ENCODE results near the gene CLCC1. TPM values are rescaled to one million over a fixed set of nuclear protein-coding genes. Genes with fewer than 3 reads are reported as not detected.

The CLCC1 gene
- total RNA-seq, 4 donors from 2014 or later, result 30.6 to 71.2 (median 54.7) TPM

DNA sequence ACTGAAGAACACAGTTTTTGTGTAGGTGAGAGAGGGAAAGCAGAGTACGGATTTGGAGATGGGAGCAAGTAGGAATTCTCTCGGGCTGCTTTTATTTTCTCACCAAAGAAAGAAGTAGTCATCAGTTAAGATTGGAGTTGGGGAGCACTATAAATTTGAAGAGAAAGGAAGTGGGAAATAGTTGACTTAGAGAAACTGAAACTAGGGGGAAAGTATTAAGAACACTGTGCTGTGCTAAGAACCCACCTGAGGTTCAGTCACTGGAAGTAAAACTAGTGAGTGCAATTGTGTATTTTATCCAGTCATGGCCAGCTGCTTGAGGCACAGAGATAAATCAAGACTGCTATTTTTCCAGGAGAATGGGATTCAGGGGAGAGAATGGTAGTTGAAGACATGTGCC, 37.4 kb downstream of the CLCC1 start:
- Histone ChIP-seq H3K36me3 (no peaks in the 10 kb centered on the region), H3K4me3 (no peak overlapping the region), H3K4me1 (no peaks in the 10 kb centered on the region), H3K27me3 (no peaks in the 10 kb centered on the region), H3K9me3 (no peaks in the 10 kb centered on the region), H3K27ac (no peak overlapping the region)
- TF ChIP-seq, protein P1, sequence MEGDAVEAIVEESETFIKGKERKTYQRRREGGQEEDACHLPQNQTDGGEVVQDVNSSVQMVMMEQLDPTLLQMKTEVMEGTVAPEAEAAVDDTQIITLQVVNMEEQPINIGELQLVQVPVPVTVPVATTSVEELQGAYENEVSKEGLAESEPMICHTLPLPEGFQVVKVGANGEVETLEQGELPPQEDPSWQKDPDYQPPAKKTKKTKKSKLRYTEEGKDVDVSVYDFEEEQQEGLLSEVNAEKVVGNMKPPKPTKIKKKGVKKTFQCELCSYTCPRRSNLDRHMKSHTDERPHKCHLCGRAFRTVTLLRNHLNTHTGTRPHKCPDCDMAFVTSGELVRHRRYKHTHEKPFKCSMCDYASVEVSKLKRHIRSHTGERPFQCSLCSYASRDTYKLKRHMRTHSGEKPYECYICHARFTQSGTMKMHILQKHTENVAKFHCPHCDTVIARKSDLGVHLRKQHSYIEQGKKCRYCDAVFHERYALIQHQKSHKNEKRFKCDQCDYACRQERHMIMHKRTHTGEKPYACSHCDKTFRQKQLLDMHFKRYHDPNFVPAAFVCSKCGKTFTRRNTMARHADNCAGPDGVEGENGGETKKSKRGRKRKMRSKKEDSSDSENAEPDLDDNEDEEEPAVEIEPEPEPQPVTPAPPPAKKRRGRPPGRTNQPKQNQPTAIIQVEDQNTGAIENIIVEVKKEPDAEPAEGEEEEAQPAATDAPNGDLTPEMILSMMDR (IDR thresholded peaks at IDR 0.05), result no peak
- no peak for TF ChIP-seq POLR2A (IDR thresholded peaks at IDR 0.05)
- intact Hi-C loops (cut with DNase I; ENCODE audit: low total_unique reads), result no loop called here
- no peak for DNase-seq

DNA sequence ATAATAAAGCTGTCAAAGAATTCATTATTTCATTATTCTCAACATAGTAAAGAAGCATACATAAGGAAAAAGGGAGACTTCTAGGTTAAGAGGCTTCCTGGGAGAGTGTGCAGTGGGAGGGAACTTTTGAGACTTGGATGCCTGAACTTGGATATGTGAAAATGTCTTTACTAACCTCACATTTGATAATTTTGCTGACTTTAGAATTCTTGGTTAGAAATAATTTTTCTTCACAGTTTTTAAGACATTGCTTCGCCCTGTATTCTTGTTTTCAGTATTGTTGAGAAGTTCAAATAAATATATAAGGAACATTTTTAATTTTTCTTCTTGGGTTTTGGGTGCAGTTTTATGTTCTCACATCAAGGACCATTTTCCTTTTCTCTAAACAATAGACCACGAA, 46.5 kb downstream of the CLCC1 start:
- Histone ChIP-seq H3K27ac (no peak overlapping the region), H3K9me3 (no peaks in the 10 kb centered on the region), H3K4me3 (no peak overlapping the region), H3K27me3 (no peaks in the 10 kb centered on the region), H3K36me3 (no peaks in the 10 kb centered on the region), H3K4me1 (no peaks in the 10 kb centered on the region)
- DNase-seq, result no peak
- intact Hi-C loops (cut with DNase I; ENCODE audit: low total_unique reads), result no loop called here
- no peak for TF ChIP-seq POLR2A (IDR thresholded peaks at IDR 0.05)
- TF ChIP-seq, protein P1 (IDR thresholded peaks at IDR 0.05), result no peak

Small RNAs within 50 kb of the gene (small RNA-seq; reads per million reads assigned to genes)
- not detected for gene BX679664.2

Other genes starting within 250 kb of the CLCC1 start
- gene STXBP3, start 216.8 kb downstream of the CLCC1 start, total RNA-seq, result 100 to 1,000 TPM in 1 of 4 donors, 10 to 100 TPM in 3; 29.5 to 166 (median 64.1) TPM
- 10 to 100 TPM in 1 of 4 donors, under 1 TPM in 2, not detected in 1; 0.29 to 23.3 (median 0.98) TPM for gene AKNAD1, start 106.4 kb downstream of the CLCC1 start, total RNA-seq
- 10 to 100 TPM in 3 of 4 donors, 1 to 10 TPM in 1; 8.5 to 61.3 (median 16.8) TPM for gene GPSM2, start 86.5 kb downstream of the CLCC1 start, total RNA-seq
- gene WDR47, start 78.6 kb upstream of the CLCC1 start, total RNA-seq, result 10 to 100 TPM; 10.5 to 54.7 (median 27.2) TPM
- 10 to 100 TPM in 3 of 4 donors, 1 to 10 TPM in 1; 2.0 to 56.3 (median 25.7) TPM for gene TAF13, start 112.5 kb upstream of the CLCC1 start, total RNA-seq
- gene TMEM167B, start 127.3 kb upstream of the CLCC1 start, total RNA-seq, result 10 to 100 TPM; 10.2 to 56.2 (median 36.4) TPM
- 10 to 100 TPM in 1 of 4 donors, 1 to 10 TPM in 2, under 1 TPM in 1; 0.29 to 51.2 (median 2.8) TPM for gene ELAPOR1, start 150.6 kb upstream of the CLCC1 start, total RNA-seq